RWPE2 (cell line): ENCODE data around the gene STK4.

ENCODE experiments used
- ATAC-seq: fragments of 200-7000 bp; cut with Tn5 transposase; 3 replicates; pipeline ENCODE4 v1.9.1; 2021; ENCODE audit warnings: low read depth
- DNase-seq: peaks from one replicate; pipeline ENCODE4 v3.0.0-alpha.2; 2020; ENCODE audit warnings: low spot score
- H3K27ac ChIP-seq: fragments of 450-650 bp; 2 replicates; pipeline ENCODE4 v1.5.1; 2017; ENCODE audit warnings: mild to moderate bottlenecking; ENCODE audit not compliant: poor library complexity, severe bottlenecking
- H3K27me3 ChIP-seq: fragments of 250-450 bp; sonication (Bioruptor Pico); 2 replicates; pipeline ENCODE4 v1.5.1; 2021; ENCODE audit warnings: mild to moderate bottlenecking, moderate library complexity; ENCODE audit not compliant: insufficient read depth, poor library complexity, severe bottlenecking
- H3K36me3 ChIP-seq: fragments of 250-450 bp; sonication (Bioruptor Pico); 2 replicates; pipeline ENCODE4 v1.5.1; 2020; ENCODE audit warnings: low read depth, mild to moderate bottlenecking, moderate library complexity
- H3K4me1 ChIP-seq: fragments of 250-450 bp; sonication (Bioruptor Pico); 2 replicates; pipeline ENCODE4 v1.5.1; 2021; ENCODE audit warnings: mild to moderate bottlenecking, moderate library complexity; ENCODE audit not compliant: insufficient read depth, poor library complexity, severe bottlenecking
- H3K4me3 ChIP-seq: fragments of 250-450 bp; sonication (Bioruptor Pico); 2 replicates; pipeline ENCODE4 v1.5.1; 2021; ENCODE audit warnings: mild to moderate bottlenecking, moderate library complexity; ENCODE audit not compliant: severe bottlenecking
- H3K9me3 ChIP-seq: fragments of 250-450 bp; sonication (Bioruptor Pico); 2 replicates; pipeline ENCODE4 v1.5.1; 2021; ENCODE audit warnings: mild to moderate bottlenecking, moderate library complexity; ENCODE audit not compliant: severe bottlenecking
- TF ChIP-seq, protein P1 (sequence below): fragments of 450-650 bp; IDR thresholded peaks from one replicate; pipeline ENCODE4 v1.5.1; 2017; ENCODE audit warnings: mild to moderate bottlenecking, moderate library complexity; ENCODE audit not compliant: poor library complexity, severe bottlenecking

STK4 gene

GRCh38 chr20:45112754-45113153 is 146.4 kb downstream of the STK4 start:
- TF ChIP-seq, protein P1, sequence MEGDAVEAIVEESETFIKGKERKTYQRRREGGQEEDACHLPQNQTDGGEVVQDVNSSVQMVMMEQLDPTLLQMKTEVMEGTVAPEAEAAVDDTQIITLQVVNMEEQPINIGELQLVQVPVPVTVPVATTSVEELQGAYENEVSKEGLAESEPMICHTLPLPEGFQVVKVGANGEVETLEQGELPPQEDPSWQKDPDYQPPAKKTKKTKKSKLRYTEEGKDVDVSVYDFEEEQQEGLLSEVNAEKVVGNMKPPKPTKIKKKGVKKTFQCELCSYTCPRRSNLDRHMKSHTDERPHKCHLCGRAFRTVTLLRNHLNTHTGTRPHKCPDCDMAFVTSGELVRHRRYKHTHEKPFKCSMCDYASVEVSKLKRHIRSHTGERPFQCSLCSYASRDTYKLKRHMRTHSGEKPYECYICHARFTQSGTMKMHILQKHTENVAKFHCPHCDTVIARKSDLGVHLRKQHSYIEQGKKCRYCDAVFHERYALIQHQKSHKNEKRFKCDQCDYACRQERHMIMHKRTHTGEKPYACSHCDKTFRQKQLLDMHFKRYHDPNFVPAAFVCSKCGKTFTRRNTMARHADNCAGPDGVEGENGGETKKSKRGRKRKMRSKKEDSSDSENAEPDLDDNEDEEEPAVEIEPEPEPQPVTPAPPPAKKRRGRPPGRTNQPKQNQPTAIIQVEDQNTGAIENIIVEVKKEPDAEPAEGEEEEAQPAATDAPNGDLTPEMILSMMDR: no peak
- no peak overlapping the region for H3K4me3 ChIP-seq
- no peaks in the 10 kb centered on the region for H3K9me3 ChIP-seq
- DNase-seq (no peak), ATAC-seq (no peak)
- no peak overlapping the region for H3K27ac ChIP-seq
- peaks cover 6% of the 10 kb centered on the region for H3K4me1 ChIP-seq
- no peaks in the 10 kb centered on the region for H3K36me3 ChIP-seq
- H3K27me3 ChIP-seq: no peaks in the 10 kb centered on the region

DNA sequence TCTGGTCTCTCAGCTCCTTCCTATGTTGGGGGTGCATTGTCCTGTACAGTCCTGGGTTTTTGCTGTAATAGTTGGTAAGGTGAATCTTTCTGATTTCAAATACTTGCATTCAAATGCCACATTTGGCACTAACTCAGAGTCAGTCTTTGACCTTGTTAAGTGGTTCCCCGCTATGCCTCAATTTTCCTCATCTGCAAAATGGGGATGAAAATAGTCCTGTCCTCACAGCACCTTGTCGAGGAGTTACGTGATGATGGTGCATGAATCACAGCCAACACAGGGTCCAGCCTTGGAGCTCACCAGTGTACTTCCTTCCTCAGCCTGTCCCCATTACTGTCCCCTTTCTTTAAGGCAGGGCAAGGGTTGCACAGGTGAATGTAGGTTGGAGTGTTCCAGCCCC is 147.6 kb downstream of the STK4 start:
- TF ChIP-seq, protein P1: no peak
- Histone ChIP-seq H3K4me1 (peaks cover 6% of the 10 kb centered on the region), H3K4me3 (no peak overlapping the region), H3K9me3 (no peaks in the 10 kb centered on the region), H3K27ac (no peak overlapping the region), H3K36me3 (no peaks in the 10 kb centered on the region), H3K27me3 (no peaks in the 10 kb centered on the region)
- ATAC-seq (no peak; the same call in 2 of the 3 replicates), DNase-seq (no peak)

DNA sequence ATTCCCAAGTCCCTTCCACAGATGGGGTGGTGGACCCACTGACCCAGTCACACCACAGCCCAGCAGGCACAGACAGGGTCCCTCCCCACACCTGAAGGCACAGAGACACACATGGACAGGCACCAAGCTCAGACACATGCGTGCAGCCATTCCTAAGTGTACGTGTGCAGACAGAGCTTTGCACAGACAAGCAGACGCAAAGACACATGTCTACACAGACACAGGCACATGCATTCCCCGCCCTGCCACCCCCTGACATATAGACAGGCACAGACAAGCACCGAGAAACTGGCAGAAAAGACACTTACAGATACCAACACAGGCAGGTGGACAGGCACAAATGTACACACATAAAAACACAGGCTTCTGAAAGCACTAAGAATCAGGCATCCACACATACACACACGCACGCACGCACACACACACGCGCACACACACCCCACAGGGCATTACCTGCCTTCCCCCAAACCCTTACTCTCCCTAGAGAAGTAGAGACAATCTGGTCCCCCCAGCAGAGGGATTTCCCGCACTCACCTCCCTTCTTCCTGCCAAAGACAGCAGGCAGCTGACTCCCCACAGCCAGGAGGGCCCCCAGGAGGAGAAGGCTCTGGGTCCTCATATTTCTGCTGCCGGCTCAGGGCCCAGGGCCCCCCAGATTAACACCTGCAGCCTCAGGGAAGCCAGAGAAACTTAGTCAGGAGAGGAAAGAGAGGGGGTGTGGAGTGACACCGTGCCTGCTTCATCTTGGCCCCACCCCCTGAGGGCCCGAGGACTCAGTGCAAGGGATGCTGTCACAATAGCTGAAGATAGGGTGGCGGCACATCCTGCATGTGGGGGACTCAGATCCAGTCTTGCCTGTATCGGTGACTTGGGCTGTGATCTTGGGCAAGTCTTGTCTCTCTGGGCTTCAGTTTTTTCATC is 148.4 kb downstream of the STK4 start, which contains the start of gene WFDC5:
Gene WFDC5 (minus strand): TSS at position 710 of the 921 bp plus-strand sequence. CDS start 91 bp downstream, at position 619.
- TF ChIP-seq, protein P1: no peak
- no peak within 1 kb of the TSS for H3K27ac ChIP-seq
- peak; percentile 47 for ATAC-seq

DNA sequence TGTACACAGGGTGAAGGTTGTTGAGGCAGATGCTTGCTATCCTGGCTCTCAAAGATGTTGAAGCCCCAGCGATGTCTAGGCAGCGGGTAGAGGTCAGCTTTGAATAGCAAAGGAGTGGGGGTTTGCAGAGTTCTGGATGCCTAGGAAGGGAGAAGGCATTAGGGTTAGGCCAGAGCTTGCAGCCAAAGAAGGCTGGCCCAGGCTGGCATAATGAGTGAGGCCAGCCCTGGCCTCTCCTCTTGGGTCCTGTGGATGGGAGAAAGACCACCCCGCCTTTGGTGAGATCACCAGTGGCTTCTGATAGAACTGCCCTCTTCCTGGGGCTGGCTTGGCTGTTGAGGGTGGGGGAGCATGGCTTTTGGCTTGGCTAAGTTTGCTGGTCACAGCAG is 149.1 kb downstream of the STK4 start:
- Histone ChIP-seq H3K4me3 (no peak overlapping the region), H3K27ac (no peak overlapping the region), H3K36me3 (no peaks in the 10 kb centered on the region), H3K4me1 (peaks cover 6% of the 10 kb centered on the region), H3K27me3 (no peaks in the 10 kb centered on the region), H3K9me3 (no peaks in the 10 kb centered on the region)
- ATAC-seq (no peak; the same call in 2 of the 3 replicates), DNase-seq (peak; percentile 67)
- TF ChIP-seq, protein P1: no peak

More for the DNA sequence above, 148.4 kb downstream of the STK4 start, which contains the start of gene WFDC5:
- Histone ChIP-seq H3K9me3 (no peaks in the 10 kb centered on the region), H3K4me1 (peaks cover 6% of the 10 kb centered on the region), H3K4me3 (no peak within 1 kb of the TSS), H3K27me3 (no peaks in the 10 kb centered on the region), H3K36me3 (no peaks in the 10 kb centered on the region)
- DNase-seq: peak; percentile 78
